NCI-H1092 treated with DMSO at 0.1 percent for 48 hours (cell line): Measurements from ENCODE around the gene SPNS2.

Experiments
- DNase-seq: peaks from one replicate; lab custom pipeline; 2025; lab: John Stamatoyannopoulos, UW

SPNS2 gene

DNA sequence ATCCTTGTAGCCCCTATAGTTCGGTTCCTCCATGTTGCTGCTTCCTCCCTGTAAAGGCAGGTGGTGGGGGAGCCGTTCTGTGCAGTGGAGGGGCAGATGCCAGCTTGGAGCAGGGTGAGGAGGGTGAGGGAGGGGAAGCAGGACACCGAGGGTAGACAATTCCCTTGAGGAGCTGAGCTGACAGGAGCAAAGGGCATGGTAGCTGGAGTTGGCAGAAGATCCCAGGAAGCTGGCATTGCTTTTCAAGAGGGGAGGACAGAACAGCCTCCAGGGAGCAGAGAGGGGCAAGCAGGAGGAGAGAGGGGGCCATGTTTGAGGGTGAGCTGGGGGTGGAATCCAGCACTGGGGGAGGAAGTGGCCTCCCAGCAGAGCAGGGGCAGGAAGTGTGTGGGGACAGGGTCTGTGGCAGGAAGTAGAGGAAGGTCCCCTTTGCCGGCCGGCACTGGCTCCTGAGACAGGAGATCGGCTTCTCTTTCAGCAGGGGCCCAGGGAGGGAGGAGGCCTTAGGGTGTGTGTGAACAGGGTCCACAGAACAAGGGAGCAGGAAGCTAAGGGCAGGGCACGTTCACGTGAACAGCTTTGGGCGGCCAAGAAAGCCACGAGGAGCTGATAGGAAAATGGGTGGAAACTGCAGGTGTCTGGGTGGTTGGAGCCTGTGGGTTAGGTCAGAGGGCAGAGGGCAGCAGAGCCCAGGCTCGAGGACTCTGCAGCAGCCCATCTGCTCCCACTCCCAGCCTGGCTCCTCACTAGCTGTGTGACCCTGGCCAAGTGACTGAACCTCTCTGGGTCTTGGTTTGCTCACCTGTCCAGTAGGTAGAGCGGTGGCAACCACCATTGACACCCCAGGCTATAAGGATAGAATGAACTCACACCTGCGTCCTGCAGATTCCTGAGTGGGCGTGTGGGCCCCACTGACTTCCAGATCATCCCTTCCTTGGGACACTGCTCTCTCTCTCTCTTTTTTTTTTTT lies 17.5 kb upstream of the SPNS2 start:
- DNase-seq = no peak

DNA sequence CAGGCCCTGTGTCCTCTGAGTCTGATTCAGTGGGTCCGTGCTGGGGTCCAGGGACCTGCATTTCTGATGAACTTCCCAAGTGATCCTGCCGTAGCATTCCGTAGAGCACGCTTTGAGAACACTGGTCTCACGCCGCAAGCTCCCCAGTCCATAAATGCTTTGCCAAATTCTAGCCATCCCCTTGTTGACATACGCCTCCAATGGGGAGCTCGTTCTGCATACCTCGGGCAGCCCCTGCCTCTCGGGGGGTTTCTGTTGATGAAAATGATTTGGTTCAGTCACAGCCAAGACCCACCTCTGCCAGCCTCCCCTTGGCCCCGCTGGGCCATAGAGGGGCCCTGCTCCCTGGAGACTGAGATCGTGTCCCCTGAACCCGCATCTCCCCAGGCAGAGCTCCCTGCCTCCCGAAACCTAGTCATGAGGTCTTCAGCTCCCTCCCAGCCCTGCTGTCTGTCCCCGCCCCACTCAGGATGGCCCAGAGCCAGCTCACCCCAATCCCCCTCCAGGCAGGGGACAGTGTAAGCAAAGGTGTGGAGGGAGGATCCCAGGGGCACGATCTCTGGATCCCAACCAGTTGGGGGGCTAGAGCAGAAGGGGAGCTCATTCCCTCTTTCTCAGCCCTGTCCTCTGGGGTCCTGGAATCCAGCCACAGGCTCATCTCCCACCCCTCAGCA lies 16.2 kb upstream of the SPNS2 start:
- DNase-seq = no peak

DNA sequence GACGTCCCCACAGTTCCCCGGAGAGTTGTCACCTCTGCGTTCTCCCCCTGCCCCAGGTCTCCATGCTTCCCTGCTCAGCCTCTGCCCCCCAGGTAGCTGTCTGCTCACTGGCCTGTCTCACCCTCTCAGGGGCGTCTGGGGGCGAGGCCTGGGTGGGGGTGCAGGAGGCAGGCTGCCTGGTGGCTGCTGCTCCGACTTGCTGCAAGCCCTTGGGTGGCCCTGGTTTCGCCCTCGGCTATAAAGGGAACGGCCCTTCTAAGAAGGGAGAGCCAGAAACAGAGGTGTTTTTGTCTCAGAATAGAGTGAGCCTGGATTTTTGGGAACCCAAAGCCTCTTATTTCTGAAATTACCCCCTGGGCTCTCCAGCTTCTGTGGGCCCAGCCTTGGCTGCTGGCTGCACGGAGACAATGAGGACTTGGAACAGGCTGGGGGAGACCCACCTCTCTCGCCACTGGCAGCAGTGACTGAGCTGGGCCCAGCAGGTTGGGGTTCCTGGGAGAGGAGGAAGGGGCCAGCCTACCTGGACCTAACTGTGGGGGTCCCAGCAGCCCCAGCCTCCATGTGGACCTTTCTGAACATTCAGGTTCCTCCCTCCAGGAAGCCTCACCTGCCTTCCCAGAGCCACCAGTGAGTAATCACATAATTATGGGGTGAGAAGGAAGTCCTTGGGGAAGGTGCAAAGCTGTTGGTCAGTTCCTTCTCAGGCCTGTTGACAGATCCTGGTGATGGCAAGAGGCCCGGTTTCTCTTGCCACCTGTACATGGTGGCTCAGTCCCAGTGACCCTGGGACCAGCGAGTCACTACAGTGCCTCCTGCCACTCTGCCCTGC lies 15.5 kb upstream of the SPNS2 start:
- DNase-seq = no peak

DNA sequence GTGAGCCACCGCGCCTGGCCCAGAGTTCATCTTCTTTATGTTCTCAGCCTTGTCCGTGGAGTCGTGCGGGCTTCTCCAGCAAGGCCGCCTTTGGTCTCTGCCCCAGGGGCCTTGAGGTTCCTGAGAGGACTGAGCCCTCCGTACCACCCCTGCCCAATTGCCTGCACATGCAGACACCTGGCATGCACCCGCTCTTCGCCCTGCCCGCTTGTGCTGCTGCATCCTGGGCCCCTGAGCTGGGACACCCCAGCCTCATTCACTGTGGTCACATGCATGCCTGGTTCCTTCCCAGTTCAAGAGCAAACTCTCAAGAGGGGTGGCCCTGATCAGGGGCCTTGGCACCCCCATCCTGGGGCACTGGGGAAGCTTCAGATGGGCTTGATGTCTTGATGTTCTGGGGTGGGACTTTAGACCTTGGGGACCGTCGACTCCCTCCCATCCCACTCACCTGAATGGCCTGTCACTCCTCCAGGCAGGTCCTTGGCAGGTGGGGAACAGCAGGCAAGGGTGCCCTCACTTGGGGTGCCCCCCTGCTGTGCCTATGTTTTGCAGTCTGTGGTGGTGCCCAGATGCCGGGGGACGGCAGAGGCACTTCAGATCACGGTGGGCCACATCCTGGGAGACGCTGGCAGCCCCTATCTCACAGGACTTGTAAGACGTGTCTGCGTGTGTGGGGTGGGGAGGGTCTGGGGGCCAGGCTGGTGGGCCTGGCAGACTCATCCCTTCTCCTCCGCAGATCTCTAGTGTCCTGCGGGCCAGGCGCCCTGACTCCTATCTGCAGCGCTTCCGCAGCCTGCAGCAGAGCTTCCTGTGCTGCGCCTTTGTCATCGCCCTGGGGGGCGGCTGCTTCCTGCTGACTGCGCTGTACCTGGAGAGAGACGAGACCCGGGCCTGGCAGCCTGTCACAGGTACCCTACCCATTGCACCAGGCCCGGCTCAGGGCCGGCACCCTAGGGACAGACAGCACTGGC lies 12.7 kb upstream of the SPNS2 start:
- no peak for DNase-seq

DNA sequence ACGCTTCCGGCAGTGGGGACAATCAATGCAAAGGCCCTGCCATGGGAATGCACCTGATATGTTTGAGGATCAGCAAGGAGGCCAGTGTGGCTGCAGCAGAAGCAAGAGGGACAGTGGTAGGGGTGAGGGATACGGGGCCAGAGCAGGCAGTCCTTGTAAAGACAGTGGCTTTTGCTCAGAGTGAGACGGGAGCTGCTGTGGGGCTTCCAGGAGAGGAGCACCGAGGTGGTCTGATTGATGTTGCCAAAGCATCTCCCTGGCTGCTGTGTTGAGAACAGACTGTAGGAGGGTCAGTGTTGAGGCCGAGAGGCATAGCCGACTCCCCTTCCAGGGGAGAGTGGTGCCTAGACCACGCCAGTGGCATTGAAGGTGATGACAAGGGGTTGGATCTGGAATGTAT lies 11.4 kb upstream of the SPNS2 start:
- no peak for DNase-seq

DNA sequence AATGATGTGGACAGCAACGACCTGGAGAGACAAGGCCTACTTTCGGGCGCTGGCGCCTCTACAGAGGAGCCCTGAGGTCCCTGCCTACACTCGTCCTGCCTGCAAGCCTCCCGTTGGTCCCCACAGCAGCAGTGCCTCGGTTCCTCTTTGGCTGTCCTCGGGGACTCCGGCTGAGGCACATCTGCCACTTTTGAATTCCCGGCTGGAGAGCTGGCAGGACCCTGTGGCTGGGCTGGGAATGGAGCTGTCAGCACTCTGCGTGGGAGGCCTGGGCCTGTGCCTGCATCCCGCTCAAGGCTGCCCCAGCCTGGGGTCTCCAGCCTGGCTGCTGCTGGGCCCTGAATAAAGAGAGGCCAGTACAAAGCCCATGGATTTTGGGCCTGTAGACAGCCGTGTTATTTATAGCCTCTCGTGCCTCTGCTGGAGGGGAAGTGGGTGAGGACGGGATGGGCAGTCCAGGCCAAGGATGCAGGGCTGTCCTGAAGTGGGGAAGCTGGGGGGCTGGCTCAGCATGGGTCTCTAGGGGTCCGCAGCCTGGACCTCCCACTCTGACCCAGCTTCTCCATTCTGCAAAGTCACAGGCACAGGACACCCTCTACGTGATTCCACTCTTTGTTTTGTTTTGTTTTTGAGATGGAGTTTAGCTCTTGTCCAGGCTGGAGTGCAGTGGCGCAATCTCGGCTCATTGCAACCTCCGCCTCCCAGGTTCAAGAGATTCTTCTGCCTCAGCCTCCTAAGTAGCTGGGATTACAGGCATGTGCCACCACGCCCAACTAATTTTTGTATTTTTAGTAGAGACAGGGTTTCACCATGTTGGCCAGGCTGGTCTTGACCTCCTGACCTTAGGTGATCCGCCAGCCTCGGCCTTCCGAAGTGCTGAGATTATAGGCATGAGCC lies 10.6 kb upstream of the SPNS2 start:
- DNase-seq = no peak

DNA sequence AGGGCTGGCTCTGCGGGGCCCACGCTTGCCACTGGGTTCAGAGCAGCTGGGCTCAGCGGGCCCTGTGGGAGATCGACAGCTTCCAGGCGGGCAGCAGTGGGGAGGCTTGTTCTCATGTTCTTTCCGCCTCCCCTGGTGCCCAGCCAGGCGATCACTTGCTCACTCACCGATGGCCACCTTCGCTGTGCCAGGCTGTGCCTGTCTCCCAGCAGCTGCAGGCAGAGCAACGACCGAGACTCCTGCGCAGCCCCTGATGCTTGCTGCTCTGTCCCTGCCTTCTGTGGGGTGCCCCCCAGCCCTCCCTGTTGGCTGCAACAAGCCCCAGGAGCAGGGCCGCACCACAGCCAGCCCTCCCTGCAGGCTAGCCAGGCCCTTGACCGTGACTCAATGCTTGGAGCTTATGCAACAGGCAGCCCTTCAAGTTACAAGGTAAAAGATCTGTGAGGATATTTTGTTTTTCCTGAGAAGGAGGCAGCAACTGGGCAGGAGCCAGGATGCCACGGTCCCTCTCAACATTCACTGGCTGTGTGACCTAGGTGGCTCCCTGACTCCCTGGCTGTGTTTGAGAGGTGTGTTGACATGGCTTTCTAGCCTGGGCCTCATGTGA lies 9.6 kb upstream of the SPNS2 start:
- DNase-seq = no peak

DNA sequence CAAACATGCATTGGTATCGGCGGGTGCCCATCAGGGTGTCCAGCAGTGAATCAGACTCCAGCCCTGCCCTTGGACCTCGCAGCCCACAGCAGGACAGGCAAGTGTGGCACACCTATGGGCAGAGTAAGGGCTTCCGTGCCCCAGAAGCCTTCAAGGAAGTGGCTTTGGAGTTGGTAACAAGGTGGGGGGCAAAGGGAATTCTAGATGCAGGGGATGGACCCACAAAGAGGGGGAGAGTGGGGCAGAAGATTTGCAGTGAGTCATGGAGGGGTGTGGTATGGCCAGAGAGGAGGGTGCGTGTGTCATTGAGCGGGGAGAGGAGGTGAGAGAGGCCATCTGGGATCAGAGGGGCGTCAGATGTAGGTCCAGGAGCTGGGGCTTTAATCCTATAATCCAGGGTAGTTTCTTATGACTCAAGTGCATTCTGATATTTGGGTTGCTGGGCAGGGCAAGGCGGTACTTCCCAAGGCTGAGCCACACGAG lies 8.5 kb upstream of the SPNS2 start:
- no peak for DNase-seq

DNA sequence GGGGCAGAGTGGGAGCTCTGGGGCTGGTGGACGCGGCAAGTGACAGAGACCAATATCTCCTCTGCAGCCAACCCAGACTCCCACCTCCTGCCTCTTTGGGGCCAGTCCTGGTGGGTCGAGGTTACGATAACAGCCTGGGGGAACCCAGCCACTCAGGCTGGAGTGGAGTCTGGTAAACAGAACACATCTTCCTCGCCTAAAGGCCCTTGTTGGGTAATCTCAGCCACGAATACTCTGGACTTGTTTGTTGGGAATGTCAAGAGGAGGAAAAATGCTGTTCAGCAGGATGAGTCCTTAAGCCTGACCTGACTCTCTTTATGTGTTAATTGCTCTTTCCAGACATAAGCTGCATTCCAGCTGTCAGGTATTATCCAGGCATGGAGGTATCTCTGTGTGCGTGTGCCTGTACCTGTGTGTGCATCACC lies 8.0 kb upstream of the SPNS2 start:
- no peak for DNase-seq

DNA sequence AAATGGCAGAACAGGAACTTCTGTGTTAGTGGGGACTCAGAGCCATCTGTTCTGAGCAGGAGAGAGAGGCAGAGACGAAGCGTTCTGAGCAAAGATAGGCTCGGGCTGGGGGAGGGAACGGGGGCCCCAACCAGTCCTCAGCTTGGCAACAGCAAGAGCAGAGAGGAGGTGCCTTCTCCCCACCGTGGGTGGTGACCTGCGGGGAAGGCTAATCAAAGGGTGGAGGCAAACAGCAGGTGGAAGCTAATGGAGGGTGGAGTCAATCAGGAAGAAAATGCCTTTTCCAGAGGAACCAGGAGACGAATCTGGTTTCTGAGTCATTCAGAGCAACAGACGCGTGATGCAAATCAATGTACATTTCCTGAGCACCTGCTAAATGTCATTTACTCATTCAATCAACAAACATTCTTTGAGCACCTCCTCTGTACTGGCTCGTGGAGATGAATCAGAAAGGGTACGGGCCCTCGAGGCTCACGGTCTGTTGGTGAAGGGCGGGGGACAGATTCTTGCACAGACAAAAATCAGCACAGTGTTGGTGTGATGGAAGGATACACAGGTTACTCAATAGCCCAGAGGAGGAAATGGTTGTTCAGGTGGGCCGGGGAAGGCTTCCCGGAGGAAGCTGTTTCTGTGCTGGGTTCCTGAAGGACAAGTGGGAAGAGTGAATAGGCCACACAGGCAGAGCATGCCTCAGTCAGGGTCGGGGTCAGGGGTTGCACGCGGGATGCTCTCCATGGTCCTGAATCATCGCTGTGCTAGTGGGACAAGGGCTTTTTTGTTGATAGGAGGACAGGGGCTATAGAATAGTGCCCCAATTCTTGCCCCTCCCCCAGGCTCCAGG lies 5.7 kb upstream of the SPNS2 start:
- DNase-seq = no peak

DNA sequence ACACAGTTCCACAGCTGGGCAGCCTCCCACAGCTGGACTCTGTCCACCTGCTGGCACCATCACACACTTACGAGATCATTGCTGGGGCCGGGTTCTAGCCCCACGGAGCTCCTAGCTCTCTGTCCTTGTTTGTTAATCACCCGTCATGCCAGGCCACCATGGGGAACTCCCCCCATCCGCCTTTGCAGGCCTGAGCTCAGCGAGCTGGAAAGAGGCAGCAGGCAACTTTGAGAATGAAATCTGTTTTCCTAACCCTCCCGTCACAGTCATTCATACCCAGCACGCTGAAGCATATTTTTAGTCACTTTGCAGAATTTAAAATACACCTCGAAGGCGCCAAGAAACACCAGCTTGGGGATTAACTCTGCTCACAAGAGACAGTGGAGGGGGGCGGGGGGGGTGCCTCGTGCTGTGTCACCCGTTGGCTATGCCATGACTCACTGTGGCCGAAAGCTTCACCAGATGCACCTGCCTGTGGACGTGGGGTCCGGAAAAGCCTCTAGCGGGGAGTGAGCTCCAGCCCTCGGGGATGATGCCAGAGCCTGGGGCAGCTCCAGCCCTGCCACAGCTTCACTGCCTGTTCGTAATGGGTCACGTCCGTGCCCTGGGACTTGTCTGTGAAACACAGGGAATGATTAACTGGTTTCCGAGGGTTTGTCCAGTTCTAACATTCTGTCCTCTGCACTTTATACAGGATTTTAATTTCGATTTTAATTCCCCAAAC lies 1.4 kb upstream of the SPNS2 start:
- no peak for DNase-seq

DNA sequence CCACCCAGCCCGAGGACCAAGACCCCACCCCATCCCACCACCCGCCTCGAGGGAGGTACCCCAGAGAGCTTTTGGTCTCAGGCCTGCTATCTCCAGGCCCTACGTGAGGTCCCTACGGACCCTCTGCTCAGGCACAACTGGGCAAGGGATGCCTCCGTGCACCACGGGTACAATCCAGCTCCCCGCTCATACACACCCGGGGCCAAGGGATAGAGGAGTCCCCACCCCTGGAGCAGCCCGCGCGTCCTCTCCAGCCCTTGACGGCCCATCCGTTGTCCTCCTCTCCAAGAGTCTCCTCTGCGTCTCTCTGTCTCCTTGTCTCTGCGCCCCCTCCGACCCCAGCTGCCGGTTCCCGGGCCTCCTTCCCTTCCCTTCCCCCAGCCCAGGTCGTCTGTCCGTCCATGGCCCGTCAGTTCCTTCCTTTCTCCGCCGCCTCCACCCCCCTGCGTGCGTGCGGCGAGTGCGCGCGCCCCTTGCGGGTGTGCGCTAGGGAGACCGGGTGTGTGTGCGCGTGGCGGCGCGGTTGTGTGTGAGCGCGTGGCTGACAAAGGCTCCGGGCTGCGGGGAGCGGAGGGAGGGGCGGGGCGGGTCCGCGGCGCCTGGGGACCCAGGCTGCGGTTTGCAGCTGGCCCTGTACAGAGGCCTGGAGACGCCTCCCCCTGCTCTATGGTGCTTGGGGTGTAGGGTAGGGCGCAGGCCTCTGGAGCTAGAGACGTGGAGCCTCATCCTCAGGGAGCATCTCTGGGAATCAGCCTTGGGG lies 930 bp downstream of the SPNS2 start:
- DNase-seq = no peak

DNA sequence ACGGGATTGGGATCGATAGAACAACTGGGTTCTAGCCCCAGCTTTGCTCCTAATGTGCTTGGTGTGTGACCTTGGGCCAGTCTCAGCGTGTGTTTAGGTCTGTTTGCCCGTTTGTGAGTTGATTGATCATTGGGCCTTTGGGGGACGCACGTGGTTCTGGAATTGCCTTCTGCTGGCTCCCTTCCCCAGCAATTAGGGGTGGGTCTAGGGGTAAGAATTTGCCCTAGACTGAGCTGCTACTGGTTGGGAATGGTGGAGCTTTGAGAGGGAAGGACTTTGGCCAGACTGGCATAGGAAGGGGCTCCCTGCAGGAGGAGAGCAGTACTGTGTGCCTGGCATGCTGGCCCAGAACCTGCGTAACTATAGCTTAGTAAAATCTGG lies 1.5 kb downstream of the SPNS2 start:
- DNase-seq = no peak

DNA sequence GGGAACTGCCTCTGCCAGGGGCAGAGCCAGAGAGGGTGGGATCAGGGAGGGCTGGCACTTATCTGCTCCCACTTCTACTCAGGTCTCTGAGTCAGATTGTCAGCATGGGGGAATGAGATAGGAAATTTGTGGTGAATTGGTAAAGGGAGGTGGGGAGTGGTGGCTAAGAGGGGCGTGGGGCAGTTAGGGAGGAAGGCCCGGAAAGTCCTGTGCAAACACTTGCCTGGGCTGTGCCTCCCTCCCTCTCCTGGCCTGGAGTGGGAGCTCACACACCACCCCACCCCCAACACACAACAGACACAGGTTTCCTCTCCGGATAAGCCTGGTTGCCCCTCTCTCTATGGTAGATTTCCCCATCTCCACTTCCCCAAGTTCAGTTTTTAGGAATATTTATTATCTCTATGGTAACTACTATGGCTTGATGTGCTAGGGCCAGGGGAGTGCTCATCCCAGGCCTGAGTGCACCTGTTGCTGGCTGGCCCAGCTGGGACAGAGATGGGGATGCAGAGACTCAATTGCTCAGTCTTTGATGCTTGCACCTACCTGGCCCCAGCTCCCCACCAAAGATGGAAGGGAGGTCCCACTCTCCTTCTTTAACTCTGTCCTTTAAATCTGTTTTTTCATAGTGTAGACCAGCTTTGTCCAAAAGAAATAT lies 2.7 kb downstream of the SPNS2 start:
- no peak for DNase-seq

DNA sequence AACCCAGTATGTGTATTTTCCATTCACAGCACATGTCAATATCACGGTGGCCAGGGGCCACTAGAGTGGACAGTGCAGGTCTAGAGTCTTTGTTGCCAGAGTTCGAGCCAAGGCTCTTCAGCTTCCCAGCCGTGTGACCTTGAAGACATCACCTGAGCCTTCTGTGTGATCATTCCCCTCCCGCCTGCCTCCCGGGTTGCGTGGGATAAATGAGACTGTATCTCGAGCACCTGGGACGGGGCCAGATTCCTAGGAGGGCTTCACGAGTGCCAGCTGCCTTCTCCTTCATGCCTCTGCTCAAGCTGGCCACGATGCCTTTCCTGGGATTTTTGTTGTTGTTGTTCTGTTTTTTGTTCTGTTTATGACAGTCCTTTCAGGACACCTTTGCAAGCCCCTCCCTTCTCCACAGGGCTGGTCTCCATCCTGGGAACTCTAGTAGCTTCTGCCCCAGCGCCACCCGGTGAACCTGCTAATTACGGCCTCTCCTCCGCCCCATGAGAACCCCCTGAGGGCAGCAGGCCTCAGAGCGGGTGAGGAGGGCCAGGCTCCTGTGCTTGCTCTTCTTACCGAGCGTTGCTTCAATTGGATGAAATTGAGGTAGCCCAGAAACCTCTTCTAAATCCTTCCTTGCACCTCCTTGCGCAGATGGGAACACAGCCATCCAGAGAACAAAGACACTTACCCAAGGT lies 3.9 kb downstream of the SPNS2 start:
- no peak for DNase-seq
